ENCODE data around the gene PAK6. TPM values are rescaled to one million over a fixed set of nuclear protein-coding genes. Genes with fewer than 3 reads are reported as not detected.

PAK6 gene
- total RNA-seq, 1 donor from 2014 or later, result not detected

GRCh38 chr15:40293905-40294895 is 55.3 kb downstream of the PAK6 start:
- no peak for DNase-seq

DNA sequence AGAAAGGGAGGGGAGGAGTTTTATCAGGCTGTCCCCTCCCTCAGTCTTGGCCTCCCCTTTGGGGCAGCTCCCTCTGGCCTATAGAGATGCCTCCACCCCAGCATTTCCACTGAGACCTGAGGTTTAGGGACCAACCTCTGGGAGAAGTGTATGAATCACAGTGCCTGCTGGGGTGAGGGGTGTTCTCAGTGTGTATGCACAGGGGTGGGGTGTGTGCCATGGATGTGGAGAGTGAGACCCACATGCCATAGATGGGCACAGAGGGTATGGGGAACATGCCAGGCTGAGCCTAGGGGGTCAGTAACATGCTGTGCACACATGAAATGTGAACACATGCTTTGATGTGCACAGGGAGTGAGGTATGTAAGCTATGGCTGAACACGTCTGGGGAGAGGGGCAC is 56.4 kb downstream of the PAK6 start:
- no peak for DNase-seq

DNA sequence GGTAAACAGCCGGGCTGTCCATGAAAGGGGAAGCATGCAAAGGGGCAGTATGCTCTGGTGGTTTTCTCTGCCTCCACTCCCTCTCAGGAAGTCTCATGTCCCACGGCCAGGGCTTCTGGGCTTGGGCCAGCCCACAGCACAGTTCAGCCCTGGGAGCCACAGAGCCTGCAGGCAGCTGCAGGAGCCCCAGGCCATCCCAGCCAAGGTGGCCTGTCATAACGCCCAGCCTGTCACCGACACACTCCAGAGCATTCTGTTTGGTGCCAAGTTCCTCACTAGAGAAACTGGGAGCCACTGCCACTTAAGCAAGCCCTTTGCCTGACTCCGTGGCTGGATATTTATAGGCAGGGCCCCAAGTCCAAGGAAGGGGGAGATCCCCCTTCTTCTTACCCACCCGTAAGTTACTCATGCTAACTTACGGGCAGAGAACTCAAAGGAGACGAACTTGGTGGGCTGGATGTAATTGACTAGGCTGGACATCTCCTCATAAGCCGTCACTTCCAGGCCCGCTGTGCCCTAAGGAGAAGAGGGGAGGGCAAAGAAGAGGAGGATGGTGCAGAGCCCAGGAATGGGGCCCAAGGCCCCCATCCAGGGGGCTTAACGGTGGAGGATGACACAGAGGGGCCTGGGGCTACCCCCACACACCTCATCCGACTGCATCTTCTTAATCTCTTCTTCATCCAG is 57.2 kb downstream of the PAK6 start:
- DNase-seq, result no peak

- DNase-seq, result no peak
Observed at GRCh38 chr15:40296561-40297230, 57.8 kb downstream of the PAK6 start.

GRCh38 chr15:40297356-40297755 is 58.5 kb downstream of the PAK6 start:
- DNase-seq, result no peak

- DNase-seq, result no peak
Observed at GRCh38 chr15:40298216-40298935, 59.5 kb downstream of the PAK6 start.

DNA sequence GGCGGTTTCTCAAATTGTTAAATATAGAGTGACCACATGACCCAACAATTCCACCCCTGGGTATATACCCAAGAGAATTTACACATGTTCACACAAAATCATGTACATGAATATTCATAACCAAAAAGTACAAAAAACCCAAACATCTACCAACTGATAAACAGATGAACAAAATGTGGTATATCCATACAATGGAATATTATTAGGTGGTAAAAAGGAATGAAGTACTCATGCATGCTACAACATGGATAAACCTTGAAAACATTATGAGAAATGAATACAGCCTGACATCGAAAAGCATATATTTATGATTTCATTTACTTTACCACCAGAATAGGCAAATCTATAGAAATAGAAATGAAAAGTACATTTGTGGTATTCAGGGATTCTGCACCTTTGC is 61.5 kb downstream of the PAK6 start:
- DNase-seq, result no peak

- no peak for DNase-seq
Observed at GRCh38 chr15:40300771-40301170, 61.9 kb downstream of the PAK6 start.

DNA sequence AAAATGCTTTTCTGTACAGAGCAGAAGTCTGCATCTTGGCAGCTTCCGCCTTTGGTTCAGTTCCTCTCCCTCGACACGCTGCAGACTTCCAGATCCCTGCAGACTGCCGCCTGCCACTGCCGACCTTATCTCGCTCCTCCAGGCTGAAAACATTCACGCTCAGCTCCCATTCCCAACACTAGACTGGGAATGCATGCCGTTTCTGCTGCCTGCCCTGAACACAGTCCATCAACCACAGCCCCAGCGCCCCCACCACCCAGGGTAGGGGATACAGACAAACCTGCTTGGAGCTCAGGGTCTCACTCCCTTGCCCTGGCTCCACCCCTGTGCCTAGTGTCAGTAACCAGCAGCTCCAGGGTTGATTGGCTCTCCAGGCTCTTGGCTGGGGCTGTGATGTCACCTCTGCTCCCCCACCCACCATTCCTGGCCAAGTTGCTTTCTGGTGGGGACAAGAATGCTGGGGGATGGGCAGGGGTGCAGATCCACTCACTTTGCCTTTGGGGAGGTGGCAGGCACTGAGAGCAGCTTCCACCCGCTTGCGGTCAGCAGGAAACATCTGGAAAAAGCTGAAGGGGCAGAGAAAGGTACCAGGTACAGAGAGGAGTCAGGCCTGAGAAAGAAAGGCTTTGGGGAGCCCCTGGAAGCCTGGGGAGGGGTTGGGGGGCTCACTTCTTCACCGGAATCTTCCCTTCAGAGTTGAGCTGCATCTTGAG is 62.8 kb downstream of the PAK6 start:
- no peak for DNase-seq

GRCh38 chr15:40302288-40302886 is 63.5 kb downstream of the PAK6 start:
- DNase-seq, result no peak

DNA sequence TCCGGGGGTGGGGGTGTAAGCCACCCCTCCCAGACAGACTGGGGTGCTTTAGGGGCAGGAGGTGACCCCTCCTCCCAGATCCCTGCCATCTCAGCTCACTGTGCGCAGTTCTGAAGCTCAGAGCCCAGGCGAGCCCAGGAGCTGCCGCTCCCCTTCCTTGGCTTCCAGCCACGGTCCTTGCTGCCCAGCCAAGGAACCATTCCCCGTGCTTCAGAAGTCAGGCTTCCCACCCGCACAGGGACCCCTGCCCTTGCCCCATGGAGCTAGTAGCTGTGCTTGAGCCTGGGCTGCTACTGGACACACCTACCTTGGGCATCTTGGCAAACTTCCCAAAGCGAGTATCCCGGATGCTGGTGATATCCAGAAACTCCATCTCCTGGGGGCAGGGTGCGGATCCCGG is 64.1 kb downstream of the PAK6 start:
- no peak for DNase-seq

- no peak for DNase-seq
Observed at GRCh38 chr15:40303576-40303975, 64.7 kb downstream of the PAK6 start.

- DNase-seq, result no peak
Observed at GRCh38 chr15:40305281-40305680, 66.4 kb downstream of the PAK6 start.

GRCh38 chr15:40306371-40306770 is 67.5 kb downstream of the PAK6 start:
- DNase-seq, result no peak

- DNase-seq, result no peak
Observed at GRCh38 chr15:40306908-40307307, 68.0 kb downstream of the PAK6 start.

DNA sequence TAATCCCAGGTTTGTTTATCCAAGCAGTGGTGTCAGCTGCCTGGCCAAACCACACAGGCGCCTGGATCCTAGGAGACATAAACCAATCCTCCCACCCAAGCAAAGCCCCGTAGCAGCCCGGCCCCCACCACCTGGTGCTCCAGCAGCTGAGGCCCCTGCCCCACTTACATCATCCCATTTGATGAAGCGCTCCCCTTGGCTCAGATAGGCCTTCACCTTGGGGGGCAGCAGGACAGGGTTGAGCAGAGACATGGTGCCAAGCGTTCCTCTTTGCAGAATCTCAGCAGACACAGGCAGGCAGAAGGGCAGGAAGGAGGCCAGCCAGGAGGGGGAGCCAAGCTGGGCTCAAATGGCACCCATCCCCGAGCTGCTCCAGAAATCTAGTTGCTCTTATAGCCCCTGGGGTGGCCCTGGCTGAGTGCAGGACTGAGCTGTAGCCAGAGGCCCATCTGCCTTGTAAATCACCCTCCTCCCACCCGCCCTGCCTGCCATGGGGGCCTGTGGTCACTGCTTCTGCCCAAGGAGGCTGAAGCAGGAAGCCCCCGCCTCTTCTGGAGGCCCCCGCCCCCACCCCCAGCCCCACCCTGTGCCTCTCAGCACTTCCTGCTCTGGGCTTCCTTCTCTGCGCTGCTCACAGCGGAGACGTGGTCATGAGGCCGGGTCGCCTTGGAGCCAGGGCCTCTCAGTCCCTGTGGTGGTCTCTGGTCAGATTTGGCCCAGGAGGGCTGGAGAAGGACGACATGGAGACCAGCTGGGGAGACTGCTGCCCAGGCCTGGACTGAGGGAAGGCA is 68.8 kb downstream of the PAK6 start, which contains the start of gene PLCB2:
Gene PLCB2 (minus strand): TSS at position 515 of the 791 bp plus-strand sequence. CDS start 263 bp downstream, at position 252.
- no peak for DNase-seq

- DNase-seq, result no peak
Observed at GRCh38 chr15:40309344-40309862, 70.5 kb downstream of the PAK6 start.

- peak; percentile 75 for DNase-seq
Observed at GRCh38 chr15:40310001-40310959, 71.4 kb downstream of the PAK6 start.

GRCh38 chr15:40310993-40311392 is 72.1 kb downstream of the PAK6 start:
- no peak for DNase-seq

Measured in dermis blood vessel endothelial cell (primary cell).